ENCODE results near the gene KSR2.

DNA sequence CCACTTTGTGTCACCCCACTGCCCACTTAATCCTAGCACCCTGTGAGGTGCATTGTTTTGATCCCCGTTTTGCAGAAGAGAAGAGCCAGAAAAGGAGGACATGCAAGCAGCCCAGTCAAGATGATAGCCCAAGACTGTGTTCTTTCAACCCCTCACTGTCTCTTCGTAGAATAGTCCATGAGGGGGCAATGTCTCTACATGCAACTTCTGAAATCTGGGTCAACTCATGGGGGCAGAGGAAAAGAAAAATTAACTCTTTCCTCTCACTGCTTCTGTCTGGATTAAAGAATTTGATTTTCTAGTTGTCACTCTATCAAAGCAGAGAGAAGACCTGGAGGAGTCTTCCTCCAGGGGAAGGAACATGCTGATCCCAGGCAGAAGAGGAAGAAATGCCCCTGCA lies 377.8 kb downstream of the KSR2 start:
- TF ChIP-seq, protein P1, sequence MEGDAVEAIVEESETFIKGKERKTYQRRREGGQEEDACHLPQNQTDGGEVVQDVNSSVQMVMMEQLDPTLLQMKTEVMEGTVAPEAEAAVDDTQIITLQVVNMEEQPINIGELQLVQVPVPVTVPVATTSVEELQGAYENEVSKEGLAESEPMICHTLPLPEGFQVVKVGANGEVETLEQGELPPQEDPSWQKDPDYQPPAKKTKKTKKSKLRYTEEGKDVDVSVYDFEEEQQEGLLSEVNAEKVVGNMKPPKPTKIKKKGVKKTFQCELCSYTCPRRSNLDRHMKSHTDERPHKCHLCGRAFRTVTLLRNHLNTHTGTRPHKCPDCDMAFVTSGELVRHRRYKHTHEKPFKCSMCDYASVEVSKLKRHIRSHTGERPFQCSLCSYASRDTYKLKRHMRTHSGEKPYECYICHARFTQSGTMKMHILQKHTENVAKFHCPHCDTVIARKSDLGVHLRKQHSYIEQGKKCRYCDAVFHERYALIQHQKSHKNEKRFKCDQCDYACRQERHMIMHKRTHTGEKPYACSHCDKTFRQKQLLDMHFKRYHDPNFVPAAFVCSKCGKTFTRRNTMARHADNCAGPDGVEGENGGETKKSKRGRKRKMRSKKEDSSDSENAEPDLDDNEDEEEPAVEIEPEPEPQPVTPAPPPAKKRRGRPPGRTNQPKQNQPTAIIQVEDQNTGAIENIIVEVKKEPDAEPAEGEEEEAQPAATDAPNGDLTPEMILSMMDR (conservative IDR thresholded peaks at IDR 0.05): no peak
- no peak for TF ChIP-seq EZH2 (IDR thresholded peaks at IDR 0.05; ENCODE audit: low read depth)
